K562 (cell line): Measurements from ENCODE around the gene SARS1. TPM values are rescaled to one million over a fixed set of nuclear protein-coding genes. Genes with fewer than 3 reads are reported as not detected.
A peak's percentile ranks its signal among the peaks of the same experiment; 100 is the strongest.

Source experiments
- DLX4 ChIP-seq: fragments of 250-450 bp; sonication (Bioruptor Pico); IDR thresholded peaks from 2 replicates; pipeline ENCODE4 v1.6.1; 2021; ENCODE audit warnings: mild to moderate bottlenecking
- E4F1 ChIP-seq: fragments of 250-450 bp; sonication (Bioruptor Pico); IDR thresholded peaks from 2 replicates; pipeline ENCODE4 v1.5.0; 2021; ENCODE audit warnings: mild to moderate bottlenecking, borderline replicate concordance
- HEY1 ChIP-seq: fragments of 250-450 bp; sonication (Bioruptor Pico); IDR thresholded peaks from 2 replicates; pipeline ENCODE4 v1.5.0; 2020; ENCODE audit warnings: mild to moderate bottlenecking, moderate library complexity, borderline replicate concordance
- NFXL1 ChIP-seq: fragments of 450-650 bp; formaldehyde crosslinking; IDR thresholded peaks from 2 replicates; pipeline ENCODE4 v1.4.0; 2021; ENCODE audit warnings: mild to moderate bottlenecking
- NFYB ChIP-seq: IDR thresholded peaks from 2 replicates; pipeline ENCODE4 v1.6.1; 2011; ENCODE audit warnings: mild to moderate bottlenecking, moderate library complexity; ENCODE audit not compliant: insufficient read length; ENCODE audit errors: extremely low read depth
- SMARCE1 ChIP-seq: fragments of 450-650 bp; IDR thresholded peaks from 2 replicates; pipeline ENCODE4 v1.7.1; 2016; ENCODE audit warnings: mild to moderate bottlenecking
- SUPT5H ChIP-seq: fragments of 450-650 bp; IDR thresholded peaks from 2 replicates; pipeline ENCODE4 v1.6.1; 2016
- ZBTB17 ChIP-seq: fragments of 450-650 bp; formaldehyde crosslinking; IDR thresholded peaks from 2 replicates; pipeline ENCODE4 v1.4.0; 2020; ENCODE audit warnings: mild to moderate bottlenecking
- ZNF165 ChIP-seq: fragments of 250-450 bp; sonication (Bioruptor Pico); IDR thresholded peaks from 2 replicates; pipeline ENCODE4 v1.4.0; 2020; ENCODE audit warnings: borderline replicate concordance
- ZNF217 ChIP-seq: sonication (generic); formaldehyde crosslinking; IDR thresholded peaks from 2 replicates; pipeline ENCODE4 v1.8.0; 2022; ENCODE audit warnings: mild to moderate bottlenecking, missing genetic modification reagents
- ZNF431 ChIP-seq: sonication (generic); formaldehyde crosslinking; IDR thresholded peaks from 2 replicates; pipeline ENCODE4 v1.8.0; 2022; ENCODE audit warnings: mild to moderate bottlenecking, missing genetic modification reagents
- ZNF766 ChIP-seq: fragments of 200-800 bp; sonication (Bioruptor generic); conservative IDR thresholded peaks from 2 replicates; pipeline ENCODE4 v1.6.1; 2016; ENCODE audit warnings: missing genetic modification characterization, missing compliant biosample characterization
- ZNF780A ChIP-seq: fragments of 250-450 bp; sonication (Bioruptor Pico); IDR thresholded peaks from 2 replicates; pipeline ENCODE4 v1.5.0; 2021; ENCODE audit warnings: mild to moderate bottlenecking
- polyA plus RNA-seq, 8 experiments: library from polyadenylated mRNA; depleted of rRNA in 4 of 8; stranded (reverse) in 5 of 8; unstranded in 3 of 8; fragments of >200 nt; fragmentation: Nextera tagmentation in 2 of 8; fragmentation: Illumina TruSeq in 1 of 8; extraction: Ambion mirVana in 2 of 8; extraction: Trizol in 1 of 8; gene quantifications; 2 replicates each; pipeline versions ENCODE4 v1.2.1 to v1.2.3, GENCODE V29; 2011 to 2014; ENCODE audit warnings: inconsistent platforms in 1 of 8, missing spikeins in 1 of 8
- total RNA-seq, 7 experiments: library from RNA; depleted of rRNA in 6 of 7; stranded (reverse); fragments of >200 nt in 6 of 7; fragmentation: Illumina TruSeq in 2 of 7; extraction: Trizol in 2 of 7; gene quantifications; 2 replicates each; pipeline versions ENCODE4 v1.2.1 to v1.2.3, GENCODE V29; 2011 to 2021; ENCODE audit warnings: low replicate concordance in 1 of 7
- TF ChIP-seq, protein P1 (sequence below): fragments of 250-450 bp; sonication (Bioruptor Pico); IDR thresholded peaks from 2 replicates; pipeline ENCODE4 v1.4.0; 2020
- TF ChIP-seq, protein P2 (sequence below): fragments of 250-450 bp; sonication (Bioruptor Pico); IDR thresholded peaks from 2 replicates; pipeline ENCODE4 v1.5.0; 2021; ENCODE audit warnings: mild to moderate bottlenecking, moderate library complexity

The SARS1 gene
- total and polyA plus RNA-seq, 9 of the 15 experiments (the other 6 are each of a cell fraction or from before 2014, with no cell fraction given) = 221 to 623 (median 254) TPM

DNA sequence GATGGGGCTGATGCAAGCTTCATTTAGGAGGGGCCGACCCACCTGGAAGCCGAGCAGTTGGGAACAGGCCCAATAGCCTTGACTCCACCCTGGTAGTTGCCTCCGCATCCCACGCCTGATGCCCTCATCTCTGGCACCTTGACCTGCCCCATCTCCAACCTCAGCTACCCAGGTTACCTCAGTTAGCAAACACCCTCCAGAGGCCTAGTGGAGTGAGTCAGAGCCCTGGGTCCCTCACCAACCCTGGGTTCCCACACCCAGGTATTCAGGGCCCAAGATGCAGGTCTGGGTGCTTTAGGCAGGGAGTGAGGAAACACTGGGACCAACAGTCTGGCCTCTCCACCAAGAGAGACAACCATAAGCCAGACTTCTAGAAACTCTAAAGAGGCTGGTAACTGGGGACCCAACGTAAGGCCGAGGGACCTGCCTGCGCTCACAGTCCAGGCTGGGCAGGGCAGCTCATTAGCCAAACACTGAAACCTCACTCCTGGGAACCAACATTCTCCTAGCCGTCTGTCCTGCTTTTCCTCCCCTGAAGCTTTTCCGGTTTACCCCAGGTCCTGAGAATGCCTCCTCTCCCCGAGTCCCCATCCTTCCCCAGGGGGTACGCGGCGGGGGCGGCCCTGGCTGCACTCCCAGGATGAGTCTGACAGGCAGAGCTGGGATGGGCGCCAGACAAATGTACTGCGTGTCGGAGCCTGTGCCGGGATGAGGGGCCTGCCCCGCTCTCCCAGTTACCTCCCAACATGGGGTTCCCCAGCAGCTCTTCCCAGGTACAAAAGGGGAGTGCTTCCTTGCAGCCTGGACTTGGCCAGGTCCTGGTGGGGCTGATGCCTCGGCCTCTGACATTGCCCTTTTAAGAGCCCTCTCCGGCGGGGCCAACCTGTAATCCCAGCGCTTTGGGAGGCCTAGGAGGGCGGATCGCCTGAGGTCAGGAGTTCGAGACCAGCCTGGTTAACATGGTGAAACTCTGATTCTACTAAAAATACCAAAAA lies 26.7 kb downstream of the SARS1 start (continued):
- TF ChIP-seq, protein P1, sequence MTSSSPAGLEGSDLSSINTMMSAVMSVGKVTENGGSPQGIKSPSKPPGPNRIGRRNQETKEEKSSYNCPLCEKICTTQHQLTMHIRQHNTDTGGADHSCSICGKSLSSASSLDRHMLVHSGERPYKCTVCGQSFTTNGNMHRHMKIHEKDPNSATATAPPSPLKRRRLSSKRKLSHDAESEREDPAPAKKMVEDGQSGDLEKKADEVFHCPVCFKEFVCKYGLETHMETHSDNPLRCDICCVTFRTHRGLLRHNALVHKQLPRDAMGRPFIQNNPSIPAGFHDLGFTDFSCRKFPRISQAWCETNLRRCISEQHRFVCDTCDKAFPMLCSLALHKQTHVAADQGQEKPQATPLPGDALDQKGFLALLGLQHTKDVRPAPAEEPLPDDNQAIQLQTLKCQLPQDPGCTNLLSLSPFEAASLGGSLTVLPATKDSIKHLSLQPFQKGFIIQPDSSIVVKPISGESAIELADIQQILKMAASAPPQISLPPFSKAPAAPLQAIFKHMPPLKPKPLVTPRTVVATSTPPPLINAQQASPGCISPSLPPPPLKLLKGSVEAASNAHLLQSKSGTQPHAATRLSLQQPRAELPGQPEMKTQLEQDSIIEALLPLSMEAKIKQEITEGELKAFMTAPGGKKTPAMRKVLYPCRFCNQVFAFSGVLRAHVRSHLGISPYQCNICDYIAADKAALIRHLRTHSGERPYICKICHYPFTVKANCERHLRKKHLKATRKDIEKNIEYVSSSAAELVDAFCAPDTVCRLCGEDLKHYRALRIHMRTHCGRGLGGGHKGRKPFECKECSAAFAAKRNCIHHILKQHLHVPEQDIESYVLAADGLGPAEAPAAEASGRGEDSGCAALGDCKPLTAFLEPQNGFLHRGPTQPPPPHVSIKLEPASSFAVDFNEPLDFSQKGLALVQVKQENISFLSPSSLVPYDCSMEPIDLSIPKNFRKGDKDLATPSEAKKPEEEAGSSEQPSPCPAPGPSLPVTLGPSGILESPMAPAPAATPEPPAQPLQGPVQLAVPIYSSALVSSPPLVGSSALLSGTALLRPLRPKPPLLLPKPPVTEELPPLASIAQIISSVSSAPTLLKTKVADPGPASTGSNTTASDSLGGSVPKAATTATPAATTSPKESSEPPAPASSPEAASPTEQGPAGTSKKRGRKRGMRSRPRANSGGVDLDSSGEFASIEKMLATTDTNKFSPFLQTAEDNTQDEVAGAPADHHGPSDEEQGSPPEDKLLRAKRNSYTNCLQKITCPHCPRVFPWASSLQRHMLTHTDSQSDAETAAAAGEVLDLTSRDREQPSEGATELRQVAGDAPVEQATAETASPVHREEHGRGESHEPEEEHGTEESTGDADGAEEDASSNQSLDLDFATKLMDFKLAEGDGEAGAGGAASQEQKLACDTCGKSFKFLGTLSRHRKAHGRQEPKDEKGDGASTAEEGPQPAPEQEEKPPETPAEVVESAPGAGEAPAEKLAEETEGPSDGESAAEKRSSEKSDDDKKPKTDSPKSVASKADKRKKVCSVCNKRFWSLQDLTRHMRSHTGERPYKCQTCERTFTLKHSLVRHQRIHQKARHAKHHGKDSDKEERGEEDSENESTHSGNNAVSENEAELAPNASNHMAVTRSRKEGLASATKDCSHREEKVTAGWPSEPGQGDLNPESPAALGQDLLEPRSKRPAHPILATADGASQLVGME (CRISPR knock-in tag) = no peak
- TF ChIP-seq E4F1 (CRISPR knock-in tag) = no peak
- no peak for TF ChIP-seq ZNF780A (CRISPR knock-in tag)
- no peak for TF ChIP-seq HEY1 (CRISPR knock-in tag)
- TF ChIP-seq NFYB = no peak
- TF ChIP-seq ZNF217 (CRISPR knock-in tag) = no peak
- peak; percentile 76 for TF ChIP-seq SUPT5H
- no peak for TF ChIP-seq ZNF766 (CRISPR knock-in tag)
- TF ChIP-seq SMARCE1 = no peak
- TF ChIP-seq DLX4 (CRISPR knock-in tag) = no peak
- TF ChIP-seq ZBTB17 (CRISPR knock-in tag) = peak; percentile 11; the same call in 1 of the 2 replicates
- TF ChIP-seq ZNF431 (CRISPR knock-in tag) = no peak
- TF ChIP-seq NFXL1 (CRISPR knock-in tag) = no peak
- TF ChIP-seq, protein P2, sequence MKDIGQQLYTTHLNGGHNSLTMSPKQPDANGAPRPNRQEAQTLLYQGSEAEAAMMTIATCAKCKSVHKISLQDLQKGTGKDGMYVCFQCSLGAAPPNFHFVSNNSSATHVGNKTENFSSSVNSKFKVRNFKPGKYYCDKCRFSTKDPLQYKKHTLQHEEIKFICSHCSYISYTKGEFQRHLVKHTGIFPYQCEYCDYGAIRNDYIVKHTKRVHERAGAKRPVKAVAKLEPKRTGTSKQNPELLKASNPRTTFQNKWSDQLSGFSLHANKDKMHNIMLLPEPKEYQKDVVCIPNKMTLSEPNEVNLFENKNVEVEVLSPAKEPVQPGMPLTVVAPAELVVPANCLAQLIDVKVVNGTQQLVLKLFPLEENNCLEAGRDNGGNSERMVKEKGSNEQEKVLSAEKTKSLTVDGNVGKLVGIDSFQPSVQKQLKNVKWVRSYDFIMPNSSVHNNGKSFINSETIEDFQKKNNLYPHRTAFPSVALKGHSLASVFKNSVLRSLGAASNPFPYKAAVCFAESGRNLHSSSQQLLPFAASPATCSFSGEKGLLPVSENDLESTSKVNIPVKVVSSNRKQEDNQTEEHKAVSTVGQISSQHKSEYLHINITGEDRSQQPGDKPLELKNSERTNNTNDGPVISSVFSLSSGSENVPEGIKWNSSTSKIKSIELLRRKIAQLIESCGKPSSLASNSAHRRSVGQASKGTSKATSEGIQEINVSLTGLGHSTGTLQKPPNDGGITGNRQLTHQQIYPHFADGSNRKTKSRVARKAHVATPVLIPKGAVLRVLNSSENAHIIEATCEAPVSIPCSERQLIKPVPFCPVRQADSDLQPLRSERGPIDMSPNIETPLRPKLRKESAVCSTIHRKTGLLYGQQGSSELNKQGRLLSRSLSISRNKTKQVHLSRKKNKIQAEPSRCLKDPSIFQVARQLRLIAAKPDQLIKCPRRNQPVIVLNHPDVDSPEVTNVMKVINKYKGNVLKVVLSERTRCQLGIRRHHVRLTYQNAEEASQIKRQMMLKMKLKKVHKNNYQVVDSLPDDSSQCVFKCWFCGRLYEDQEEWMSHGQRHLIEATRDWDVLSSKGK (CRISPR knock-in tag) = 0 out of 2 replicates have a peak, but pooled peaks have one; percentile 36
- no peak for TF ChIP-seq ZNF165 (CRISPR knock-in tag)
